GM12878 (cell line): ENCODE results near the gene TBC1D20. TPM values are rescaled to one million over a fixed set of nuclear protein-coding genes. Genes with fewer than 3 reads are reported as not detected.

ENCODE experiments used
- ATAC-seq: fragments of 200-7000 bp; cut with Tn5 transposase; 3 replicates; pipeline ENCODE4 v1.9.1; 2020; ENCODE audit warnings: mild to moderate bottlenecking, moderate library complexity
- BruUV-seq: library from RNA; stranded (reverse); fragments of 400-500 nt; replicated peaks from 2 replicates; lab custom pipeline; 2021; lab: Mats Ljungman, UMichigan
- CTCF ChIA-PET: fragments of 300-600 bp; sonication (Branson Sonifier 250); formaldehyde crosslinking; extraction: SDS; loops from one replicate; lab custom pipeline; 2021; ENCODE audit warnings: inconsistent platforms; lab: Yijun Ruan, JAX
- POLR2A ChIA-PET: fragments of 350-600 bp; formaldehyde crosslinking; extraction: SDS; loops from one replicate; lab custom pipeline; 2021; ENCODE audit warnings: inconsistent platforms; lab: Charles Lee
- RAD21 ChIA-PET: fragments of 300-600 bp; sonication (Branson Sonifier 250); formaldehyde crosslinking; loops from one replicate; lab custom pipeline; 2023; ENCODE audit warnings: antibody characterized with exemption; ENCODE audit not compliant: unreplicated experiment; lab: Charles Lee
- SMC1A ChIA-PET: fragments of 300-600 bp; sonication (Branson Sonifier 250); formaldehyde crosslinking; loops from one replicate; lab custom pipeline; 2023; ENCODE audit not compliant: unreplicated experiment, uncharacterized antibody; lab: Charles Lee
- DNase-seq: peaks from one replicate; pipeline ENCODE4 v3.0.0-alpha.2; 2011; ENCODE audit warnings: low read depth, low spot score
- FAIRE-seq: peaks from 3 replicates; lab custom pipeline; 2011; peaks lifted over from hg19 to GRCh38; lab: Jason Lieb, UNC
- H2AFZ ChIP-seq: 2 replicates; pipeline ENCODE4 v1.6.0; 2011; ENCODE audit warnings: low read depth, low read length, control low read depth; ENCODE audit not compliant: control insufficient read depth
- H3K27ac ChIP-seq: 2 replicates; pipeline ENCODE4 v1.5.1; 2011; ENCODE audit warnings: control low read depth; ENCODE audit not compliant: control insufficient read depth, insufficient read depth
- H3K27me3 ChIP-seq, 2 experiments: replicated peaks in 1 of 2; 2 replicates each; pipeline versions ENCODE4 v1.6.0 to v1.6.1; 2011; ENCODE audit warnings: low read length in 1 of 2; ENCODE audit not compliant: control insufficient read depth in 2 of 2, insufficient read depth in 2 of 2
- H3K36me3 ChIP-seq, 2 experiments: 2 replicates each; pipeline ENCODE4 v1.5.1; 2011; ENCODE audit warnings: low read length in 1 of 2; ENCODE audit not compliant: control insufficient read depth in 2 of 2, insufficient read depth in 2 of 2
- H3K4me1 ChIP-seq: 2 replicates; pipeline ENCODE4 v1.6.1; 2011; ENCODE audit warnings: mild to moderate bottlenecking, low read length, moderate library complexity, mixed read lengths; ENCODE audit not compliant: control insufficient read depth, insufficient read depth
- H3K4me2 ChIP-seq: 2 replicates; pipeline ENCODE4 v1.6.0; 2011; ENCODE audit warnings: control low read depth; ENCODE audit not compliant: control insufficient read depth, insufficient read depth
- H3K4me3 ChIP-seq: fragments of 200-600 bp; sonication (generic); 2 replicates; pipeline ENCODE4 v1.5.1; 2016
- H3K79me2 ChIP-seq: 2 replicates; pipeline ENCODE4 v1.6.0; 2011; ENCODE audit warnings: low read length; ENCODE audit not compliant: control insufficient read depth, insufficient read depth
- H3K9ac ChIP-seq: 2 replicates; pipeline ENCODE4 v1.8.0; 2011; ENCODE audit warnings: low read length, control low read depth, mixed read lengths; ENCODE audit not compliant: control insufficient read depth, insufficient read depth
- H3K9me3 ChIP-seq: replicated peaks from 3 replicates; pipeline ENCODE4 v1.5.1; 2011; ENCODE audit warnings: mild to moderate bottlenecking, low read length; ENCODE audit not compliant: control insufficient read depth, insufficient read depth
- H4K20me1 ChIP-seq: 2 replicates; pipeline ENCODE4 v1.6.0; 2011; ENCODE audit not compliant: control insufficient read depth, insufficient read depth
- BACH1 ChIP-seq: fragments of 450-650 bp; IDR thresholded peaks from 2 replicates; pipeline ENCODE4 v1.6.1; 2017; ENCODE audit warnings: mild to moderate bottlenecking, borderline replicate concordance
- BRCA1 ChIP-seq: IDR thresholded peaks from 2 replicates; pipeline ENCODE4 v1.6.1; 2011; ENCODE audit warnings: low read depth, low read length, improper control_type of control experiment
- CHD1 ChIP-seq: IDR thresholded peaks from 2 replicates; pipeline ENCODE4 v1.6.1; 2012; ENCODE audit warnings: low read depth, low read length, improper control_type of control experiment
- CREM ChIP-seq: IDR thresholded peaks from 2 replicates; pipeline ENCODE4 v1.6.1; 2014; ENCODE audit warnings: antibody characterized with exemption, low read depth
- EED ChIP-seq: sonication (generic); IDR thresholded peaks from 2 replicates; pipeline ENCODE4 v1.6.1; 2016; ENCODE audit warnings: antibody characterized with exemption, low read depth
- HDAC2 ChIP-seq: fragments of 200-600 bp; sonication (generic); IDR thresholded peaks from 2 replicates; pipeline ENCODE4 v1.6.1; 2017
- IKZF2 ChIP-seq, 2 experiments: fragments of 450-650 bp; IDR thresholded peaks; 2 replicates each; pipeline ENCODE4 v1.6.1; 2017; ENCODE audit warnings: mild to moderate bottlenecking in 2 of 2, moderate library complexity in 2 of 2
- POLR2AphosphoS5 ChIP-seq: IDR thresholded peaks from 2 replicates; pipeline ENCODE4 v1.6.1; 2011; ENCODE audit warnings: mild to moderate bottlenecking, low read length, inconsistent platforms
- RB1 ChIP-seq: fragments of 450-650 bp; formaldehyde crosslinking; IDR thresholded peaks from 2 replicates; pipeline ENCODE4 v1.6.1; 2017; ENCODE audit warnings: mild to moderate bottlenecking, borderline replicate concordance
- REST ChIP-seq: IDR thresholded peaks from 2 replicates; pipeline ENCODE4 v1.6.1; 2012; ENCODE audit warnings: mild to moderate bottlenecking, low read depth, low read length
- SRF ChIP-seq, 2 experiments: IDR thresholded peaks; 2 replicates each; pipeline ENCODE4 v1.6.1; 2011; ENCODE audit warnings: low read depth in 2 of 2, low read length in 2 of 2, mild to moderate bottlenecking in 1 of 2, moderate library complexity in 1 of 2
- SUZ12 ChIP-seq: fragments of 200-600 bp; sonication (generic); IDR thresholded peaks from one replicate; pipeline ENCODE4 v1.6.1; 2018; ENCODE audit warnings: antibody characterized with exemption, mild to moderate bottlenecking; ENCODE audit not compliant: unreplicated experiment
- TAF1 ChIP-seq: IDR thresholded peaks from 2 replicates; pipeline ENCODE4 v1.6.1; 2011; ENCODE audit warnings: mild to moderate bottlenecking, low read depth, low read length, borderline replicate concordance
- YY1 ChIP-seq: IDR thresholded peaks from 2 replicates; pipeline ENCODE4 v1.6.1; 2011; ENCODE audit warnings: low read depth, mild to moderate bottlenecking, low read length
- ZNF622 ChIP-seq: fragments of 450-650 bp; IDR thresholded peaks from 2 replicates; pipeline ENCODE4 v1.6.1; 2017; ENCODE audit warnings: mild to moderate bottlenecking, inconsistent platforms
- ZZZ3 ChIP-seq: IDR thresholded peaks from 2 replicates; pipeline ENCODE4 v1.6.1; 2011; ENCODE audit warnings: low read depth; ENCODE audit not compliant: control insufficient read depth, insufficient read length
- WGBS: methylation state at CpG from one replicate; pipeline ENCODE4 v1.1.6; 2016; ENCODE audit warnings: low lambda C conversion rate; ENCODE audit not compliant: insufficient replicate concordance, insufficient coverage; ENCODE audit errors: missing lambda C conversion rate; 5-methylcytosine and 5-hydroxymethylcytosine counted together
- in situ Hi-C: fragments of 300-500 bp; cut with MboI; formaldehyde crosslinking; loops from 9 replicates; pipeline ENCODE4 v1.14.3; 2018; ENCODE audit warnings: mixed read lengths
- intact Hi-C: fragments of 100-400 bp; cut with micrococcal nuclease; formaldehyde crosslinking; loops from one replicate; pipeline ENCODE4 v1.14.2; 2022; ENCODE audit not compliant: unreplicated experiment
- polyA plus RNA-seq, 11 experiments: library from polyadenylated mRNA; depleted of rRNA in 4 of 11; unstranded in 6 of 11; stranded (reverse) in 5 of 11; fragments of >200 nt; fragmentation: Nextera tagmentation in 4 of 11; fragmentation: Illumina TruSeq in 1 of 11; extraction: Ambion mirVana in 4 of 11; extraction: Trizol in 1 of 11; gene quantifications; 1 replicate in 1 of 11; 2 replicates in 10 of 11; pipeline versions ENCODE4 v1.2.1 to v1.2.3, GENCODE V29; 2011 to 2016; ENCODE audit warnings: inconsistent platforms in 2 of 11, missing spikeins in 2 of 11, low read depth in 1 of 11
- total RNA-seq, 4 experiments: library from RNA; depleted of rRNA in 3 of 4; stranded (reverse); fragments of >200 nt in 3 of 4; fragmentation: Illumina TruSeq in 1 of 4; extraction: Trizol in 1 of 4; gene quantifications; 2 replicates each; pipeline versions ENCODE4 v1.2.1 to v1.2.3, GENCODE V29; 2013 to 2021
- TF ChIP-seq, protein P1 (sequence below): fragments of 450-650 bp; IDR thresholded peaks from 2 replicates; pipeline ENCODE4 v1.6.1; 2017; ENCODE audit warnings: mild to moderate bottlenecking
- TF ChIP-seq, protein P2 (sequence below): fragments of 450-650 bp; IDR thresholded peaks from 2 replicates; pipeline ENCODE4 v1.6.1; 2016; ENCODE audit warnings: mild to moderate bottlenecking

Gene TBC1D20
- total and polyA plus RNA-seq, 10 of the 15 experiments (the other 5 are each of a cell fraction or from before 2014, with no cell fraction given) = 4.3 to 17.9 (median 11.2) TPM

DNA sequence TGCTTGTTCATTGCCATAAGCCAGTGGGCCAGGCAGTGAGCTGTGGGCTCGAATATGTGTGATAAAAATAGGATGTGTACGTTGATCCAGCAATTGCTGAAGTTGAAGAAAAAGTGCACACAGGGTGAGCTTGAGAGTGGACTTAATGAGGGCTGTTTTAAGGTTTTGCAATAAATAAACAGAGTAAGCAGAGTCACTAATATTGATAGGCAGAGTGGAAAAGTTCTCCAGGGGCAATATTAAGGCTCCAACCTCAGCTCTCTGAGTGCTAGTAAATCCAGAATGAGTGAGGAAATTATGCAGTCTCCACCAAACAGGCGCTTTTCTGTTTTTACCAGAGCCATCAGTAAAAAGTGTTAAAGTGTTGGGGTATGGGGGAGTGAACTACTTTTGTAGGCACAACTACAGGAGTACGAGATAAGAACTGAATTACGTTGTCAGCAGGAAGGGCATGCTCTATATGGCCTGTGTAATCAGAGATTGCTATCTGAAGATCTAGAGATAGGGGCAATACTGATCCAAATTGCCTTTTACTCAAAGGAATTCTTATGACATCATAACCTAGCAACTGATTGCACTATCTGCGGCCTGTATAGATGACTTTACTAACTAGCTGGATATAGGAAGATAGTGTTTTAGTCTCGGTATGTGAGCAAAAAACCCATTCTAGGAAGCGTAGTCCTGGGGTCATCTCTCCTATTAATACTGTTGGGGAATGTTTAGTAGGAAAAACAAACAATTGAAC is 7.6 kb upstream of the TBC1D20 start:
- ChIA-PET SMC1A (interaction anchor here (0.9 kb wide), 1 partner anchor 38 kb away, joined by 3 read pairs; no protein-coding TSS in a partner anchor), CTCF (interaction anchor here (0.7 kb wide), 2 partner anchors 63 to 108 kb away, joined by 3 to 4 read pairs; no protein-coding TSS in a partner anchor), POLR2A (no interaction called here), RAD21 (no interaction called here)
- intact Hi-C loops (no loop called here), in situ Hi-C loops (no loop called here)
- H3K27ac ChIP-seq = no peak overlapping the region
- peaks cover 5% of the 10 kb centered on the region; the same call in 2 of the 3 replicates for H3K9me3 ChIP-seq
- H2AFZ ChIP-seq = no peak overlapping the region
- H4K20me1 ChIP-seq = no peaks in the 10 kb centered on the region
- H3K4me1 ChIP-seq = no peaks in the 10 kb centered on the region
- no peak for ATAC-seq
- no peak overlapping the region for H3K9ac ChIP-seq
- H3K4me3 ChIP-seq = no peak overlapping the region
- H3K27me3 ChIP-seq = no peaks in the 10 kb centered on the region
- no peak overlapping the region for H3K4me2 ChIP-seq
- no peak for FAIRE-seq
- WGBS = 72% methylated on average over 8 of the region's 8 CpGs
- no TSS peak for BruUV-seq
- DNase-seq = no peak
- TF ChIP-seq REST (no peak), HDAC2 (no peak), CREM (no peak), ZZZ3 (no peak), EED (no peak), POLR2AphosphoS5 (no peak), RB1 (no peak), IKZF2 (IDR thresholded peaks at IDR 0.05) (no peak), BACH1 (no peak), SUZ12 (no peak), ZNF622 (no peak), BRCA1 (no peak), CHD1 (no peak), YY1 (no peak), TAF1 (no peak), SRF (IDR thresholded peaks at IDR 0.05; ENCODE audit: low read depth in 2 of 2, low read length in 2 of 2) (no peak)
- TF ChIP-seq, protein P1, sequence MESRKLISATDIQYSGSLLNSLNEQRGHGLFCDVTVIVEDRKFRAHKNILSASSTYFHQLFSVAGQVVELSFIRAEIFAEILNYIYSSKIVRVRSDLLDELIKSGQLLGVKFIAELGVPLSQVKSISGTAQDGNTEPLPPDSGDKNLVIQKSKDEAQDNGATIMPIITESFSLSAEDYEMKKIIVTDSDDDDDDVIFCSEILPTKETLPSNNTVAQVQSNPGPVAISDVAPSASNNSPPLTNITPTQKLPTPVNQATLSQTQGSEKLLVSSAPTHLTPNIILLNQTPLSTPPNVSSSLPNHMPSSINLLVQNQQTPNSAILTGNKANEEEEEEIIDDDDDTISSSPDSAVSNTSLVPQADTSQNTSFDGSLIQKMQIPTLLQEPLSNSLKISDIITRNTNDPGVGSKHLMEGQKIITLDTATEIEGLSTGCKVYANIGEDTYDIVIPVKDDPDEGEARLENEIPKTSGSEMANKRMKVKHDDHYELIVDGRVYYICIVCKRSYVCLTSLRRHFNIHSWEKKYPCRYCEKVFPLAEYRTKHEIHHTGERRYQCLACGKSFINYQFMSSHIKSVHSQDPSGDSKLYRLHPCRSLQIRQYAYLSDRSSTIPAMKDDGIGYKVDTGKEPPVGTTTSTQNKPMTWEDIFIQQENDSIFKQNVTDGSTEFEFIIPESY = no peak
- TF ChIP-seq, protein P2, sequence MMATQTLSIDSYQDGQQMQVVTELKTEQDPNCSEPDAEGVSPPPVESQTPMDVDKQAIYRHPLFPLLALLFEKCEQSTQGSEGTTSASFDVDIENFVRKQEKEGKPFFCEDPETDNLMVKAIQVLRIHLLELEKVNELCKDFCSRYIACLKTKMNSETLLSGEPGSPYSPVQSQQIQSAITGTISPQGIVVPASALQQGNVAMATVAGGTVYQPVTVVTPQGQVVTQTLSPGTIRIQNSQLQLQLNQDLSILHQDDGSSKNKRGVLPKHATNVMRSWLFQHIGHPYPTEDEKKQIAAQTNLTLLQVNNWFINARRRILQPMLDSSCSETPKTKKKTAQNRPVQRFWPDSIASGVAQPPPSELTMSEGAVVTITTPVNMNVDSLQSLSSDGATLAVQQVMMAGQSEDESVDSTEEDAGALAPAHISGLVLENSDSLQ = no peak
- H3K36me3 ChIP-seq = no peaks in the 10 kb centered on the region; a peak in 1 of 4 replicates
- no peaks in the 10 kb centered on the region for H3K79me2 ChIP-seq
